ENCODE data around the gene CDX2.

CDX2 gene

GRCh38 chr13:27915301-27916207 lies 53.6 kb downstream of the CDX2 start:
- no peak for DNase-seq

GRCh38 chr13:27913160-27913559 lies 56.0 kb downstream of the CDX2 start:
- no peak for DNase-seq

GRCh38 chr13:27911521-27911920 lies 57.6 kb downstream of the CDX2 start:
- no peak for DNase-seq

Measured in activated CD4-positive, CD25-positive, alpha-beta regulatory T cell (primary cell).